ENCODE results near the gene THRA.

THRA gene

GRCh38 chr17:40113907-40114245, 51.1 kb downstream of the THRA start:
- DNase-seq = no peak
- TF ChIP-seq CTCF (IDR thresholded peaks at IDR 0.05) = no peak
- Histone ChIP-seq H3K36me3 (no peaks in the 10 kb centered on the region), H3K4me1 (peaks cover 6 to 63% (median 59%) of the 10 kb centered on the region in 4 donors), H3K27me3 (no peaks in the 10 kb centered on the region), H3K9me3 (no peaks in the 10 kb centered on the region), H3K4me3 (peak overlapping the region; percentile 41 to 54), H3K27ac (peak overlapping the region; percentile 94 to 98)
- intact Hi-C loops (cut with DNase I; ENCODE audit: low total_unique reads) = loop anchor here (5.0 kb wide), 2 partner anchors 52 to 53 kb away; partner anchors contain the start of gene THRA

GRCh38 chr17:40115101-40115436, 52.3 kb downstream of the THRA start:
- Histone ChIP-seq H3K27ac (peak overlapping the region; percentile 94 to 98), H3K9me3 (no peaks in the 10 kb centered on the region), H3K4me1 (peaks cover 4 to 58% (median 51%) of the 10 kb centered on the region in 4 donors), H3K36me3 (no peaks in the 10 kb centered on the region), H3K27me3 (no peaks in the 10 kb centered on the region), H3K4me3 (no peak overlapping the region)
- intact Hi-C loops (cut with DNase I; ENCODE audit: low total_unique reads) = no loop called here
- no peak for TF ChIP-seq CTCF (IDR thresholded peaks at IDR 0.05)
- no peak for DNase-seq

- peaks cover 4 to 10% (median 6%) of the 10 kb centered on the region in 3 donors for H3K36me3 ChIP-seq
- intact Hi-C loops (cut with DNase I; ENCODE audit: low total_unique reads) = no loop called here
- H3K4me3 ChIP-seq = peak within 1 kb of the TSS; percentile 97 to 99
- H3K27ac ChIP-seq = peak within 1 kb of the TSS; percentile 97 to 98
- peak; percentile 85 to 96 for DNase-seq
- no peaks in the 10 kb centered on the region for H3K27me3 ChIP-seq
- no peaks in the 10 kb centered on the region for H3K9me3 ChIP-seq
- peaks cover 0 to 35% (median 26%) of the 10 kb centered on the region in 4 donors for H3K4me1 ChIP-seq
- peak in 1 of 2 experiments; percentile 20 for TF ChIP-seq CTCF (IDR thresholded peaks at IDR 0.05)
Measured at GRCh38 chr17:40121181-40122135, 58.7 kb downstream of the THRA start, which contains the start of gene MSL1. Gene MSL1, plus strand, starts transcription at chr17:40121971. Its CDS starts 642 bp downstream, at chr17:40122613.

GRCh38 chr17:40122136-40122998, 59.6 kb downstream of the THRA start:
- peak; percentile 60 to 81 for DNase-seq

More at GRCh38 chr17:40122136-40122998, 59.6 kb downstream of the THRA start:
- peak overlapping the region; percentile 97 to 99 for H3K4me3 ChIP-seq
- peak overlapping the region; percentile 97 to 98 for H3K27ac ChIP-seq
- H3K36me3 ChIP-seq = peaks cover 13 to 18% (median 15%) of the 10 kb centered on the region in 3 donors
- no peak for TF ChIP-seq CTCF (IDR thresholded peaks at IDR 0.05)
- peaks cover 0 to 35% (median 26%) of the 10 kb centered on the region in 4 donors for H3K4me1 ChIP-seq
- no peaks in the 10 kb centered on the region for H3K9me3 ChIP-seq
- no peaks in the 10 kb centered on the region for H3K27me3 ChIP-seq
- intact Hi-C loops (cut with DNase I; ENCODE audit: low total_unique reads) = no loop called here

Measured in tibial artery (tissue), 4 donors.